Esophagus squamous epithelium (tissue), 4 donors: ENCODE data around the gene POLR1G.

Experiments
- POLR2A ChIP-seq, 4 donors: fragments of 450-650 bp; IDR thresholded peaks; one replicate each; pipeline ENCODE4 v1.6.1; 2017; ENCODE audit warnings: antibody characterized with exemption in 4 of 4, mild to moderate bottlenecking in 4 of 4, moderate library complexity in 3 of 4
- TF ChIP-seq, protein P1 (sequence below), 6 experiments: fragments of 450-650 bp in 4 of 6; fragments of 200-600 bp in 2 of 6; sonication (generic) in 2 of 6; IDR thresholded peaks; one replicate each; pipeline ENCODE4 v1.5.1; 2016 to 2019; ENCODE audit warnings: antibody characterized with exemption in 6 of 6, mild to moderate bottlenecking in 4 of 6, moderate library complexity in 4 of 6

- TF ChIP-seq, protein P1, sequence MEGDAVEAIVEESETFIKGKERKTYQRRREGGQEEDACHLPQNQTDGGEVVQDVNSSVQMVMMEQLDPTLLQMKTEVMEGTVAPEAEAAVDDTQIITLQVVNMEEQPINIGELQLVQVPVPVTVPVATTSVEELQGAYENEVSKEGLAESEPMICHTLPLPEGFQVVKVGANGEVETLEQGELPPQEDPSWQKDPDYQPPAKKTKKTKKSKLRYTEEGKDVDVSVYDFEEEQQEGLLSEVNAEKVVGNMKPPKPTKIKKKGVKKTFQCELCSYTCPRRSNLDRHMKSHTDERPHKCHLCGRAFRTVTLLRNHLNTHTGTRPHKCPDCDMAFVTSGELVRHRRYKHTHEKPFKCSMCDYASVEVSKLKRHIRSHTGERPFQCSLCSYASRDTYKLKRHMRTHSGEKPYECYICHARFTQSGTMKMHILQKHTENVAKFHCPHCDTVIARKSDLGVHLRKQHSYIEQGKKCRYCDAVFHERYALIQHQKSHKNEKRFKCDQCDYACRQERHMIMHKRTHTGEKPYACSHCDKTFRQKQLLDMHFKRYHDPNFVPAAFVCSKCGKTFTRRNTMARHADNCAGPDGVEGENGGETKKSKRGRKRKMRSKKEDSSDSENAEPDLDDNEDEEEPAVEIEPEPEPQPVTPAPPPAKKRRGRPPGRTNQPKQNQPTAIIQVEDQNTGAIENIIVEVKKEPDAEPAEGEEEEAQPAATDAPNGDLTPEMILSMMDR (IDR thresholded peaks at IDR 0.05): no peak
- TF ChIP-seq POLR2A (IDR thresholded peaks at IDR 0.05): peak in 2 of 4 donors; percentile 73 to 74
Measured at GRCh38 chr19:45423589-45424190, 17.2 kb downstream of the POLR1G start, which contains the start of gene ERCC1.
